HG03108 (cell line): ENCODE results near the gene TRPM1.
A peak's percentile ranks its signal among the peaks of the same experiment; 100 is the strongest.

Experiments used
- ATAC-seq: cut with Tn5 transposase; IDR thresholded peaks from one replicate; pipeline ENCODE4 v1.9.1; 2021; ENCODE audit warnings: moderate library complexity; ENCODE audit not compliant: unreplicated experiment

TRPM1 gene

DNA sequence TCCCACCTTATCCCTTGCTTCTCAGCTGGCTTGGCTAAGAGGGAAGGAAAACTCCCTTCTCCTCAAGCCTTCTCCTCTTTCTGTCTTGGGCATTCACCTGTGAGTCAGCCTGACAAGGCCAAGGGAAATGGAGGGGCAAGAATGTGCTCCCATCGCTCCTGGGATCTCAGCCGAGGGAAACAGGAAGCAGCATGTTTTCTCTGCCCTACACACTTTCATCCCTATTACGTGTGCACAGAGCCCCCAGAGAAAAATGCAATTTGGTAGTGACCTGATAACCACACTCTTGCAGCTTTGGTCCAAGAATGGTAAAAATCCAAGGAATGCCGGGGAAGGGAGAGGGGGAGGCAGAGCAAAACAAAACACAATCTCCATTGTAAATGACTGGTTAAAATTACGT, 77.2 kb downstream of the TRPM1 start:
- ATAC-seq: no peak

DNA sequence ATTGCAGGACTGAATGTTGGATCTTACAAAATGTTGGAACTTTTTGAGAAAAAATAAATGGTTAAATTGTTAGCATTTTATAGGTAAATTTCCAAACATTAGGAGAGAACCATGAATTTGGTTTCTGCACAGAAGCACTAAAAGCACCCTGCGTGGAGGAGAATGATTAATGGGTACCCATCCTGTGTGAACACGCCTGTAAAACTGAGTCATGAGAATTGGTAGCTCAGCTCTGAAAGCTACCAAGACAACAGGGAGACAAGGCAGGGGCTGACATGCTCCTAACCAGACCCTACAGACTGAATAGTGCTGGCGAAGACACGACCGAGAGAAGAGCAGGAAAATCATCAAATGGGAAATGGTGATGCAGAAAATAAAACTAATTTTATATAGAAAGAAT, 77.7 kb downstream of the TRPM1 start:
- no peak for ATAC-seq

DNA sequence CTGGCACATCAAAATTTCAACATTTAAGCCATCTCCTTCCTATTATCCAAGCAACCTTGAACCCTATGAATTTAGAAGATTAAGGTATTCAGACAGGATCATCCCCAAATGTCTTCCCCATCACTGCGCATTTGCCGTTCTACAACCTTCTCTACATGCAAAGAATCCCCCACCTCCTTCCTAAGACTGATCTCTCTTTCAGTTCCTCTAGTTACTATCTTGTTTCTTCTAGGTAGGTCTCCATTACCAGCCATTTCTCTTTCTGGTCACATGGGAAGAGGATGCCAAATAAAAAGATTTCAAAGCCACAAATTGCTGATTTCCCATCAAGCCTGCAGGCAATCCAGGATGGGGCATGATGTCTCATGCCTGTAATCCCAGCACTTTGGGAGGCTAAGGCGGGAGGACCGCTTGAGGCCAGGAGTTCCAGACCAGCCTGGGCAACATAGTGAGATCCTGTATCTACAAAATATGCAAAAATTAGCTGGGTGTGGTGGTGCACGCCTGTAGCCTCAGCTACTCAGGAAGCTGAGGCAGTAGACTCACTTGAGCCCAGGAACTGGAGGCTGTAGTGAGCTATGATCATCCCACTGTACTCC, 80.4 kb downstream of the TRPM1 start:
- ATAC-seq: no peak

DNA sequence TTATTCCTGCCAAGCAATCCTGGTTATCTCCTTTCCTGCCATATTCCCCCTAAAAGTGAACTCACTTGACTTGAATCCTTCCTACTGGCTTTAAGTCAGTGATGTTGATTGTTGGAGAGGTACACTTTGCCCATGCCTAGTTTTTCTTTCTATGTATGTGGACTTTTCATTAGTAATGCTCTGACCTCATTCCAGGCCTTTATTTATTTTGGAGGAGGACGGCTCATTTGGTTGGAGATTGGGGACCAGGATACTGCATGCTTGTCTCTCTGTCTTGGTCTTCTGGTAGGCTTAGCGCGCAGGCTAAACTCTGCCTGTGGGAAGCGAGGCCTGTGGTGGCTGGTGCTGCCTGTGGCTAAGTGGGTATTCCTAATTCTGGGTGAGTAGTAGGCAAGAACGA, 81.0 kb downstream of the TRPM1 start:
- ATAC-seq: no peak

DNA sequence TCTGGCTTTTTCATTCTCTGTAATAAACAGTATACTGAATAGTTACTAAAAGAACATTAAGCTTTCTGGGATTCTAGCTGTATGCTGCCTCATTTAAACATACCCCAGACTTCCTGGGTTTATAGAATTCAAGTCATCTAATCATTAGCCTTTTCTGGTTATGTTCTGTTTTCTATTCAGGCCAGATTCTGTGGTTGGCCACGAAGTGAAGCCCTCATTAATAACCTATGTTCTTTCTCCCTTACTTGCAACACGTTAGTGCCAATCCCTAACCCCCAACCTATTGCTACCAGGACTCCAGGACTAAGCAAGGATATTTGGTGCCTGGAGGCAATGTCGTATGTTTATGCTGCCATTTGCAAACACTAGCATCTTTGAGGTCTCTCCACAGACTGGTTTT, 81.5 kb downstream of the TRPM1 start:
- ATAC-seq: no peak

DNA sequence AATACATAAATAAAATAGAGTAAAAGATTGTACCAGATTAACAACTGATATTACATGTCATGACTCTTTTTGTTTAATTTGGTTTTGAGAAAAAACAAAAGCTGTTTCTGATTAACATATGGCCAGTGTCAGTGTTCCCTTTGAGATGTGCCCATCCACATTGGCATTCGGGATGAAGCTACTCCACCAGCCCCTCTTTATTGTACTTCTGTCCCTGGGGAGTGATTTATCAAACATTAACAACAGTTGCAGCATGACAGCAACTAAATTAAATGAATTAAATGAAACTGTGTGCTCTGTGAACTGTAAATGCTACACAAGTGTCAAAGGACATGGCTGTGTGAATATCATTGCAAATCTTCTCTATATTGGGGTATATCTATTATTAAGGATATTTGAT, 84.2 kb downstream of the TRPM1 start:
- ATAC-seq: no peak

DNA sequence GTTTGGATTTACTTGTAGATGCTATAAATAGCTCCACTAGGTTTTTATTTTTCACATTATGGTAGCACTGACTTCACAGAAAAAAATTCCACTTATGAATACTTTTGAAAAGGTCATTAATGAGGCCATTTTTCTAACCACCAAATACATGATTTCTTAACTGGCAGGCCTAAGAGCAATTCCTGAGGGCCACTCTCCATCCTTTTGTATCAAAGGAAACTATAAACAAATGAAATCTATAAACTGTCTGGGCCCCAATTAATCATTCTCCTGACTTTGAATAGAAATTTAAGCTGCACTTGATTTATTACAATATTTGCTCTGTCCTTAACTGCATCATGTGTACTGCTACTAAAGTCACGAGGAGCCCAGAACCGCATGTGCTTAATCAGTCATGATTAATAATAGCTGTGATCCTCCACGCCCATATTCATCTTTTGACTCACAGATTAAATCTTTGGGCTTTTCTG, 85.0 kb downstream of the TRPM1 start:
- no peak for ATAC-seq

DNA sequence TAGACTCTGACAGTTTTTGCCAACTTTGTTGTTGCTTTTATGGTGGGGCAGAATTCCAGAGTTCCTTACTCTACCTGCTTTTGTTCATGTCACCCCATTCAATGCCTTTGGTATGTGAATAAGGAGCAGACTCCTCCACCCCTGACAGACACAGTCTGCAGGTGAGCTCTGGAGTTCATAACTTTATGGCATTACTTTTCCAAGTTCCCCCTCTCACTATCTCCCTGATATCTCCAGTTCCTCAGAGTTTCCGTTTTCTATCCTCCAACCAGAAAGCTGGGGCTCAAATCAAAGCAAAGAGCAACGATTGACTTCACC, 87.0 kb downstream of the TRPM1 start:
- ATAC-seq: no peak

DNA sequence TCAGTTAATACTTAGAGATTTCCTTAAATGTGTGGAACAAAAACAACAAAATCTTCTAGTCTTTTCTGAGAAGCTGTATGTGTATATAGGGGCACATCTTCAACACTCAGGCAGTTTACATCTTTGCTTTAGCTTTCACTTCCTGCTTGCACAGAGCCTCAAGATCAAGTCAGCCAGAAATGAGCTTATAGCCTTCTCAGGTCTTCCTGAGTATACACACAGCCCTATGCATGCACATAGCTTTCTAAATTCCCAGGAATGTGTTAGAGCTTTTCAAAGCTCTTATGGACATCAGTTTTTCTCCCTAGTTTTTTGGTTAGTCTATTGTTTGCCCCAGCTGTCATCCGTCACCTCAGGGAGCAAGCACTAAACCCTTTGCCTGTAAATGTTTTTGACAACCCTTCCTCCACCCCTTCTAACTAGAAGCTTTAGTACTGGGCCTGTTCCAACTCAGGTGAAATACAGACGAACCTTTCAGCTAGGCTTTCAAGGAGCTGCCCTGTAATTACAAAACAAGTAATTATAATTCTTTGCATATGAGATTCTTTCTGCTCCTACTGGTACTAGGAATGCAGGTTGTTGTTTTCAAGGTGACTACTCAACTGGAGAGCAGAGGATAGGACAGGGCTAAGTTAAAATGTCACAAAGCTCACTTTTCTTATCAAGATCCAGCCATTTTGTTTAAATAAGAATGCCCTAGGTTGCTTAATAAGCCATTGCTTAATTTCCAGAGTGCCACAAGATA, 87.5 kb downstream of the TRPM1 start:
- peak; percentile 91 for ATAC-seq

DNA sequence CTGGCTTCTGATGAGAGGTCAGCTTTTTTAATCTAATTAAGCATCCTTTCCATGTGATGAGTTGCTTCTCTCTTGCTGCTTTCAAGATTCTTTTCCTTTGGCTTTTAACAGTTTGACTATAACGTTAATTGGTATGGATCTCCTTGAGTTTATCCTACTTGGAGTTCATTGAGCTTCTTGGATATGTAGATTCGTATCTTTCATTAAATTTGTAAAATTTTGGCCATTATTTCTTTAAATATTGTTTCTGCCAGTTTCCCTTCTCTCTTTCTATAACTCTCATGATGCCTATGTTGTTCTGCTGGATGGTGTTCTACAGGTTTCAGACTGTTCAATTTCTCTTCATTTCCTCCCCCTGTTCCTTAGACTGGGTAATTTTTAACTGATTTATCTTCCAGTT, 89.1 kb downstream of the TRPM1 start:
- no peak for ATAC-seq

DNA sequence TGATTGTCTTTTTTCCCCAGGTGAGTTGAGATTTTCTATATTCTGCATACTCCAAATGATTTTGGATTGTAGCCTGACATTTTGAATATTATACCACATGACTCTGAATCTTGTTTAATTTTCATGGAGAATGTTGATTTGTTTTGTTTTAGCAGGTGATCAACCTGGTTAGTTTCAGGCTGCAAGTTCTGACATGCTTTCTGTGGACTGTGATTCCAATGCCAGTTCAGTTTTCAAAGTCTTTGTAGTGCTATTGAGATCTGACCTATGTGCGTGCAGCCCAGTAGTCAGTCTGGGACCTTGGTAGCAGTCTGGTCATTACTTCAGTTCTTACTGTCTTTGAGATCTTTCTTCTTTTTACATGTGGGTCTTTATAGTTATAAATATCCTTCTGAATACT, 91.5 kb downstream of the TRPM1 start:
- no peak for ATAC-seq

DNA sequence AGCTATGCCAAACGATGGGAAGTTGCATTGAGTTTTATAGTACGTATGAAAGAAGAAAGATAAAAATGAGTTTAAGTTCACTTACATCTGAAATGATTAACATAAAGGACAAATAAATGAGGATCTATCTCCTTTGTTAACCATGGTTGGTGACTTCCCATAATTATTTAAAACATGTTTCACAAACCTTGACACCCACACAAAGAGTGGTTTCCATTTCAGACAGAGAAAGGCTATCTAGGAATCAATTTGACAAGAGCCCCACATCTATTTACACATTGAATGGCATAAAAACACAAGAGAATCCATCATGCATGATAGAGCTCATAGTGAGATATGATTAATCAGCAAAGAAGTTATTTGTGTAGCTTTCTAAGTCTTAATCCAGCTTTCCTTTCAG, 95.9 kb downstream of the TRPM1 start:
- no peak for ATAC-seq

DNA sequence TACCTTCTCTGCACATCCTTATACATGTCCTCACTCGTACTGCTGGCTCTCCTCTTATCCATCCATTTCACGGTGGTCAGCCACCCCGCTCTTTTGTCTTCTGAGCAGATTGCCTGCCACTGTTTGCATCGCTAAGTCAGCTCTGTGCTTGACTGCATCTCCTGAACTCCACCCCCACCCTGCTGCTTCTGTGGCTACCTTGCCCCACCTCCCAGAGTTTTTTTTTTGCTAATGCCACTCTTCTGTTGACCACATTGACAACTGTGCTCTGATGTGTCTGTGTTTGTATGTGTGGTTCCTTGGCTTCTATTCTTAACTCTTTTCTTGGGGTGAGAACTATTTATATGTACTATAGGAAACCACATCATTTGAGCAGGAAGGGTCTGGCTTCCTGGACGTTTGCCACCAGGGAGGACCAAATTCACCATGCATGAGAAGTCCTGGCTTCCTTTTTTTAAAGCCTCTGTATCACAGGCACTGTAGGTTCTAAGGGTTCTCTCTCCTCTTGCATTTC, 97.2 kb downstream of the TRPM1 start:
- ATAC-seq: peak; percentile 85

DNA sequence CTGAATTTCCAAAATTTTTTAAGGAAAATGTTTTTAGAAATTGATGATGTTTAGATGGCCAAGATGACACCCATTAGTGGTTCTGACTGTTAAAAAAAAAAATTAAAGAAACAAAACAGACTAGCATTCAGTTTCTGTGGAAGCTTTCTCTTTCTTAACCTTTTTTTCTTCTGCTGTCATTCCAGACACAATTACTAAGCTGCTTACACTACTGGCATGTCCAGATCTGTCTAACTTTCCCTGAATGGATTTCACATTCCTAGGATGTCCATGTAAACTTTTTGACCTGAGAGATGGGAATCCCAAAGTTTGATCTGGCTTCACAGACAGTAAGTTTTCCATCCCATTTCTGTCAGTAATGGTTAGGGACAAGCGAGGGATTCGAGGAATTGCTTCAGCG, 99.8 kb downstream of the TRPM1 start:
- ATAC-seq: no peak

DNA sequence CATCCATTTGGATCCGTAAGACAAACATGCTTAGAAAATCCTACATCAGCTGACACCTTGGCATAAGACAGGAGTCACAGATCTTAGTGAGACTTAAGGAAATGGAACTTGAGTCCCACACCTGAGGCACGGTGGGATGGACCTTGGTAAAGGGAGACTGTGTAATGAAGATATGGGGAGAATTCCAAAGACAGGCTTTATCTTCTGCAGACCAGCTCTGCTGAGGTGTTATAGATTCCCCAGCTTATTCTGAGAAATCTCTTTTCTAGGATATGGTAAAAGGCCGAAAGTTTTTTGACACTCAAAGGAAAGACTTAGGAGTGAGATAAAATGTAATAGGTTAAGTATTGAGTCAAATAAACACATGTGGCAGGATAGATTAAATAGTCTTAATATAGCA, 101.8 kb downstream of the TRPM1 start:
- no peak for ATAC-seq

DNA sequence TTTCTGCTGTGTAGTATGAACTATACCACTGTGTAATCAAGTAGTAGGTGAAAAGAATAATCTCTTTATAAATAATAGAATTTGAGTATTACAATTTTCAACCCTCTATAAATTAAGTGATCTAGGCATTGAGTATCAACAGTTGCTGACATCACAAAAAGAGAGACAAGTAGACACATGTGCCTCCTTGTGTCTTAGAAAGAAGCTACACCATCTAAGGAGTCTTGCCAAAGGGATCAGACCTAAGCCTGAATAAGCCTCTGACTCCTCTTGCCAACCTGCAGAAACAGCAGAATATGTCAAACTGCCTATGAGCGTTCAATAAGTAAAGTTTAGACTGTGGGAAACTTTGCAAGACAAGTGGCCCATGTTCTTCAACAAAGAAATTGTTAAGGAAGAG, 104.3 kb downstream of the TRPM1 start:
- ATAC-seq: no peak

DNA sequence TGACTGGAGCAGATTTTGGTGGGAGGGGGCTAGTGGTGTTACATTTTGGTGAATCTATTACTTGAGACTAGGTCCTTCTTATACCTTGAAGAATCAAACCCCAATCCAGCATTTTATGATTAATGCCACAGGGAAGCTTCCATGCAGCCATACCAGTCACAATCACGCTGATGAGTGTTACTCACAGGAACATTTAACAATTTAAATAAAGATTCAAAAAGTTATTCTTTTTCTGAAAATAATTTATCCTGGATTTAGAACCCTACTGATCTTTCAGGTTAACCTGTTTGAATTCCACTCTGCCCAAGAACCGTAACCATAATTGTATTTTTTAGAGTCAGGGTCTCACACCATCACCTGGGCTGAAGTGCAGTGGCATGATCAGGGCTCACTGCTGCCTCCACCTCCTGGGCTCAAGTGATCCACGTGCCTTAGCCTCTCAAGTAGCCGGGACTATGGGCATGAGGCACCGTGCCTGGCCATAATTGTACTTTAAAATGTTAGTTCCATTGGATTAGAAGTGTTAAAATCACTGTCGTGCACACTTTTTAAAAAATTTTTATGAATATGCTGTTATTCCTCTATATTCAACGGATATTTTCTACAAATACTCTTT, 109.2 kb downstream of the TRPM1 start:
- no peak for ATAC-seq

DNA sequence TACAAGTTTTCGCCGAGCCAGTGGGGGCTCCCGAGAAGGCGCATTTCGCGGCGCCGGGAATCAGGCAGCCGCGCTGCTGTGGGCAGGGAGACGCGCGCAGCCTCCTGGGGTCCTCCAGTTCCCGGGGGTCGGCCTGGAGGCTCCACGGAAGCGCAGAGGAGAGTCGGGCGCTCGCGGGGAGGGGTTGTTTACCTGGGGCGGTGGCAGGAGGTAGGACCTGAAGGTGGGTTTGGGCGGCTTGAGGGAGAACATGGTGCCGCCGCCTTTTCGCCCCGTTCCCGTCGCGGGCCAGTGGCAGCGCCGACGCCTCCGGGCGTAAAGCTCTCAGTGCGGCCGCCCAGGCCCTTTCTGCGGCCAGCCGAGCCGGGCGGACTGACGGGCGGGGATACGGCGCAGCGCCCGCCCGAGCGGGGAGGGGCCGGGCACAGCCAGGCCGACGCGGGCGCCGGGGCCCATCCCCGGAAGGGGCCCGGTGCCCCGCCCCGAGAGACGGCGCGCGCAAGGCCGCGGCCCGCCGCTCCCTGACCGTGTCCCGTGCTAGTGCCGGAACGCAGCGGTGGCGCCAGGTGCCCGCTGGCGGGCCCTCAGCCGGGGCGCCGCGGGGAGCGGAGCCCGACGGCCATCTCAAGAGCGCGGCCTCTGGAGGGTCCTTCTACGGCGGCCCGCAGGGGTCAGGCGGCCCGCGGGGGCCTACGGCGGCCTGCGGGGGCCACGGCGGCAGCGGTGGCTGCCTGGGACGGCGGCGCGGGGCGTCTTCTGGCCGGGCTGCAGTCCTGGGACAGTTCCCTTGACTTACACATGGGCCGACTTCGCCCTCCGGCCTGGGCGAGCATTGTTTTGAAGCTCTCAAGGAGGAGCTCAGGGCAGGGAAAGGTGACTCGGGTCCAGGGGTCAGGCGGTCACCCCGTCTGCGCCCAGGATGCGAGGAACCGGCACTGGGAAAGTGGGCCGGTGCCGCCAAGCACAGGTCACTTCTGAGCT, 110.0 kb downstream of the TRPM1 start, which contains the start of gene MTMR10:
Gene MTMR10, minus strand, starts transcription at position 374 of the 981 bp plus-strand sequence. Its CDS starts 122 bp downstream, at position 252.
- ATAC-seq: peak; percentile 91

DNA sequence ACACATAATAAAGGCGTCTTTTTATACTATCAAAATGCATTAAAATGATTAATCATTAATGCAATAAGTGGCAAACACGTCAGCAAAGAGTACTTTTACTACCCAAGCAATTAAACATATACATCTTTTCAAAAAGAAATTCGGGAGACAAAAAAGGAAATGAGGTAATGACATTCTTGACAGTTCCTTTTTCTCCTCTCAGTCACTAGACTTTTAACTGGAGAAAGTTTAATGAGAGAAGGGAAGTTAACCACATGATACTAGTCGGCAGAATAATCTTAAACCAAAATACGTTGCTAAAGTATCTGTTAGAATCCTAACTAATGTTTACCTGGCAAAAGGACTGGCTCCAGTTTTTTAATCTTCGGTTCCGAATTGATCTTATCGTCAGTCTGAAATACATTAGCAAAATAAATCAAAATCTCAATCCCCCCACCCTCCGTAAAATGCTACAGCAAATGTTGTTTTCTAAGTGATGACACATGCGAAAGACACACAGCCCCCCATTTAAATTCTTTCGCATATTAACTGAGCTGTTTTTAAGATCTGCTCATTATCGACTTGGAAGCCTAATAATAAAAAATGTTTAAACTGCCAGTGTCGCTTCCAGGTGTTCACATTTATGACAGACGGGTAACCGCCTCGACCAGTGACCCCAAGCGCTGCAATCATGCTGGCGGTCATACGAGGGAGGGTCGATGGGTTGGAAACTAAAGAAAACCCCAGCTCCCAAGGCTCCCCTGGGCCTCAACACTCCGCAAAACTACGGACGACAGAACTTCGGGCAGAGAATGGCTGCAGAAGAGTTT, 110.9 kb downstream of the TRPM1 start:
- no peak for ATAC-seq

DNA sequence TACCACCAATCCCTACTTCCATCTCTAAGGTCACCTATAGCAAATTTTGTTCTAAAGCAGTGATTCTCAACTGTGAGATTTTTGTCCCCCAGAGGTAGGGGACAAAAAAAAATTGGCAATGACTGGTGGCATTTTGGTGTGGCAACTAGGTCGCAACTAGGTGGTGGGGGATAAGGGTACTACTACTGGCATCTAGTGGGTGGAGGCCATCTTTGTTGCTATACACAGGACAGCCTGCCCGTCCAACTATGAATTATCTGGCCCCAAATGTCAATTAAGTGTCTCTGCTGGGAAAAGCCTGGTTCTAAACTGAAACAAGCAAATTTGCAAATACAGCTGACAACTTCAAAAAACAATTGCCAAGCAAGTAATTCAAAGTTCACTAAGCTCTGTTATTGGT, 111.5 kb downstream of the TRPM1 start:
- ATAC-seq: no peak
